Adipocyte (in vitro differentiated cells): Measurements from ENCODE around the gene SLC13A5.
"Not testable (repeated sequence)": the region's sequence is repeated elsewhere in the genome, so short reads cannot be mapped to it uniquely, and the experiment has no call there.

Experiments
- DNase-seq: peaks from one replicate; pipeline ENCODE4 v3.0.0-alpha.2; 2015; ENCODE audit warnings: low read depth
- H3K27me3 ChIP-seq: replicated peaks from 2 replicates; pipeline ENCODE4 v1.7.0; 2013; ENCODE audit warnings: mild to moderate bottlenecking, low read length, moderate library complexity; ENCODE audit not compliant: control insufficient read depth, insufficient read depth
- H3K36me3 ChIP-seq: 2 replicates; pipeline ENCODE4 v1.7.0; 2013; ENCODE audit warnings: low read length, mild to moderate bottlenecking, moderate library complexity; ENCODE audit not compliant: control insufficient read depth, insufficient read depth, severe bottlenecking
- H3K4me1 ChIP-seq: 2 replicates; pipeline ENCODE4 v1.7.0; 2013; ENCODE audit warnings: mild to moderate bottlenecking, low read length, moderate library complexity; ENCODE audit not compliant: control insufficient read depth, insufficient read depth
- H3K4me3 ChIP-seq: 2 replicates; pipeline ENCODE4 v1.7.0; 2013; ENCODE audit warnings: mild to moderate bottlenecking, low read length, moderate library complexity
- H3K9ac ChIP-seq: 2 replicates; pipeline ENCODE4 v1.7.0; 2013; ENCODE audit warnings: mild to moderate bottlenecking, low read length, moderate library complexity
- H3K9me3 ChIP-seq: 2 replicates; pipeline ENCODE4 v1.7.0; 2013; ENCODE audit warnings: mild to moderate bottlenecking, low read length, moderate library complexity; ENCODE audit not compliant: control insufficient read depth

Gene SLC13A5

GRCh38 chr17:6695565-6695964 is 17.6 kb downstream of the SLC13A5 start:
- Histone ChIP-seq H3K9ac (no peak overlapping the region), H3K4me1 (no peaks in the 10 kb centered on the region), H3K4me3 (no peak overlapping the region), H3K36me3 (no peaks in the 10 kb centered on the region), H3K27me3 (peaks cover 34% of the 10 kb centered on the region), H3K9me3 (peaks cover 2% of the 10 kb centered on the region)
- no peak for DNase-seq

- no peak overlapping the region for H3K4me3 ChIP-seq
- H3K4me1 ChIP-seq = no peaks in the 10 kb centered on the region
- no peaks in the 10 kb centered on the region for H3K36me3 ChIP-seq
- H3K9me3 ChIP-seq = peaks cover 2% of the 10 kb centered on the region
- no peak for DNase-seq
- no peak overlapping the region for H3K9ac ChIP-seq
- H3K27me3 ChIP-seq = peaks cover 38% of the 10 kb centered on the region
Observed at GRCh38 chr17:6695051-6695450, 18.1 kb downstream of the SLC13A5 start.

- not testable (repeated sequence) for DNase-seq, H3K9me3 ChIP-seq, H3K9ac ChIP-seq, H3K4me1 ChIP-seq, H3K4me3 ChIP-seq, H3K36me3 ChIP-seq
- H3K27me3 ChIP-seq = peaks cover 43% of the 10 kb centered on the region
Observed at GRCh38 chr17:6691958-6692357, 21.2 kb downstream of the SLC13A5 start.

GRCh38 chr17:6691546-6691945 is 21.6 kb downstream of the SLC13A5 start:
- H3K9me3 ChIP-seq = peaks cover 2% of the 10 kb centered on the region
- H3K27me3 ChIP-seq = peaks cover 47% of the 10 kb centered on the region
- H3K36me3 ChIP-seq = no peaks in the 10 kb centered on the region
- no peaks in the 10 kb centered on the region for H3K4me1 ChIP-seq
- H3K9ac ChIP-seq = no peak overlapping the region
- DNase-seq = no peak
- no peak overlapping the region for H3K4me3 ChIP-seq

- Histone ChIP-seq H3K4me1 (no peaks in the 10 kb centered on the region), H3K27me3 (peaks cover 56% of the 10 kb centered on the region), H3K4me3 (no peak overlapping the region), H3K9ac (no peak overlapping the region), H3K9me3 (peaks cover 2% of the 10 kb centered on the region), H3K36me3 (no peaks in the 10 kb centered on the region)
- no peak for DNase-seq
Observed at GRCh38 chr17:6690641-6691040, 22.5 kb downstream of the SLC13A5 start.

GRCh38 chr17:6688944-6689343 is 24.2 kb downstream of the SLC13A5 start:
- no peak overlapping the region for H3K4me3 ChIP-seq
- no peaks in the 10 kb centered on the region for H3K9me3 ChIP-seq
- no peaks in the 10 kb centered on the region for H3K36me3 ChIP-seq
- no peak for DNase-seq
- peaks cover 56% of the 10 kb centered on the region for H3K27me3 ChIP-seq
- no peaks in the 10 kb centered on the region for H3K4me1 ChIP-seq
- H3K9ac ChIP-seq = no peak overlapping the region

GRCh38 chr17:6686026-6686425 is 27.1 kb downstream of the SLC13A5 start:
- Histone ChIP-seq H3K36me3 (no peaks in the 10 kb centered on the region), H3K9ac (no peak overlapping the region), H3K4me3 (no peak overlapping the region), H3K27me3 (peaks cover 55% of the 10 kb centered on the region), H3K4me1 (no peaks in the 10 kb centered on the region), H3K9me3 (peaks cover 2% of the 10 kb centered on the region)
- no peak for DNase-seq

GRCh38 chr17:6684881-6685767 is 28.0 kb downstream of the SLC13A5 start:
- Histone ChIP-seq H3K27me3 (peaks cover 47% of the 10 kb centered on the region), H3K4me1 (no peaks in the 10 kb centered on the region), H3K4me3 (no peak overlapping the region), H3K36me3 (no peaks in the 10 kb centered on the region), H3K9me3 (peaks cover 2% of the 10 kb centered on the region), H3K9ac (no peak overlapping the region)
- no peak for DNase-seq

GRCh38 chr17:6684460-6684783 is 28.7 kb downstream of the SLC13A5 start:
- H3K27me3 ChIP-seq = peaks cover 43% of the 10 kb centered on the region

GRCh38 chr17:6683730-6684459 is 29.3 kb downstream of the SLC13A5 start:
- Histone ChIP-seq H3K27me3 (peaks cover 46% of the 10 kb centered on the region), H3K4me1 (no peaks in the 10 kb centered on the region), H3K4me3 (no peak overlapping the region)

More at GRCh38 chr17:6684460-6684783, 28.7 kb downstream of the SLC13A5 start:
- Histone ChIP-seq H3K9ac (no peak overlapping the region), H3K4me1 (no peaks in the 10 kb centered on the region), H3K4me3 (no peak overlapping the region), H3K9me3 (peaks cover 2% of the 10 kb centered on the region), H3K36me3 (no peaks in the 10 kb centered on the region)
- no peak for DNase-seq

GRCh38 chr17:6683081-6683684 is 30.0 kb downstream of the SLC13A5 start:
- Histone ChIP-seq H3K27me3 (peaks cover 53% of the 10 kb centered on the region), H3K4me1 (no peaks in the 10 kb centered on the region), H3K9ac (no peak overlapping the region), H3K36me3 (no peaks in the 10 kb centered on the region), H3K9me3 (peaks cover 2% of the 10 kb centered on the region), H3K4me3 (no peak overlapping the region)
- DNase-seq = no peak

More at GRCh38 chr17:6683730-6684459, 29.3 kb downstream of the SLC13A5 start:
- H3K9ac ChIP-seq = no peak overlapping the region
- peaks cover 2% of the 10 kb centered on the region for H3K9me3 ChIP-seq
- DNase-seq = no peak
- no peaks in the 10 kb centered on the region for H3K36me3 ChIP-seq
